Fibroblast of the conjunctiva (primary cell): ENCODE data around the gene TP53I11.

Experiments
- DNase-seq: peaks from one replicate; pipeline ENCODE4 v3.0.0-alpha.2; 2010; ENCODE audit warnings: low read depth

The TP53I11 gene

DNA sequence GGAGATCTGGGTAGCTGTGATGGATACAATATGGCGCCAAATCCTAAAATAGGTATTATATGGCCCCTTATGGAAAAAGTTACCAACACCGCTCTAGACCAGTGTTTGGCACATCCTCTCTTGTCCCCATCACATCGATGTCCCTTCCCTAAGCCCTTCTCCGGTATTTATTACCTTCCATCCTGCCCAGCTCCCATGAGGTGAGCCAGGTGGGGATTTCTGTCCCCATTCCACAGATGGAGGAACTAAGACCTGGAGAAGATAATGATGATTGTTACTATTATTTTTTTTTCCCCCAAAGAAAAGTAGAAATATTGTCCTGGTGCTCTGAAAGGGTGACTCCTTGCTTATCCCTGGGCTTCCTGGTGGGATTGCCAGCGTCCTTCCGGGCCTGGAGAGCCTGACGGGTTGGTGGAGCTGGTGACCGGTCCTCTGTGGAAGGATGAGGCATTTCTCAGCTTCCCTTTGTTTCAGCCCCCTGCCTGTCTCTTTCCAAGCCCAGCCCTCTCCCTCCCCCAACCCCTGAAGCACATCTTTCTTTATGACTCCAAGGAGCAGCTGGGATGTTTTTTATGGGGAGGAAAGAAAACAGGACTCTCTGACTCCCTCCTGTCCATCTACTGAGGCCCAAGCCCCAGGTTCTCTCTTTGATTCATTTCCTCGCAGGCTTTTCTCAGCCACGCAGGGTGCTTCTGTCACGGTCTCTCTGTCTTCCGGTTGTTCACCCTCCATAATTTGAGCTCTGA, 65.4 kb downstream of the TP53I11 start:
- DNase-seq, result no peak

DNA sequence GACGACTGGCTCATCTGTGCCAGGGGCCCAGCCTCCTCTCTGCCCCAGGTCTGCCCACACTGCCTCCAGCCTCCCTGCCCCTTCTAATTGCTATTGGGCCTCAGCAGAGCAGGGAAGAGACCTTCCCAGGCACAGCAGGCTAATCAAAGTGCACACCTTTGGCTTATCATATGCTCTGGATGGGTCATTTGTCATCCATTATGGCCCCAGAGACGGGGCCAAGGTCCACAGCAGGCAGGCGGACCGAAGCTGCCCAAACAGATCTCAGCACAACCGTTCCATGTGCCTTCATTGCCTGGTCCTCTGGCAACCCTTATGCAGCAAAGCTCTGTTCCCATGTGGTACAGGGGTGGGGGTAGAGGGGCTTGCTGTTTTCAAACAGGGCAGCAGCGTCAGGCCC, 66.6 kb downstream of the TP53I11 start:
- no peak for DNase-seq

DNA sequence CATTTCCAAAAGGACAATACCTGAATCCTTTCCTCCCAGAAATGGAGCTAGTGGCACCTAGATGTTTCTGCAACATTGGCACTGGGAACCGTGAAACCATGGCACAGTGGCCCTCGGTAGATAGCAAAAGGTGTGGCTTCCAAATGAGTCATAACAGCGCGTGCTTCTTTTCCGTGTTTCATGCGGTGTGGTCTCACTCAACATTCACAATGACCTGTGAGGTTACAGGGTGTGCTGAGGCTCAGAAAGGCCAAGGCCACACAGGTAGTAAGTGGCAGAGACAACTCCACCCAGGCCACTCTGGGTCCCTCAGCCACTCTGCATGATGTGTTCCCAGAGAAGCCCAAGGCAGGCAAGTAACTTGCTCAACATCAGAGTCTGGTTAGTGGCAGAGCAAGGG, 67.4 kb downstream of the TP53I11 start:
- no peak for DNase-seq
